Gastrocnemius medialis (tissue), 4 donors: ENCODE results near the gene MYL6B. TPM values are rescaled to one million over a fixed set of nuclear protein-coding genes. Genes with fewer than 3 reads are reported as not detected.
"Not testable (repeated sequence)": the region's sequence is repeated elsewhere in the genome, so short reads cannot be mapped to it uniquely, and the experiment has no call there.

Experiments used
- ATAC-seq, 2 donors: fragments of 150-250 bp; one replicate each; pipeline ENCODE4 v1.9.1; 2016
- DNase-seq, 2 donors: peaks; one replicate each; pipeline ENCODE4 v3.0.0-alpha.2; 2019
- H3K27ac ChIP-seq, 4 donors: fragments of 200-600 bp; sonication (generic); 1 replicate in 1 of 4; 2 replicates in 3 of 4; pipeline ENCODE4 v1.5.1; 2016 to 2018; ENCODE audit warnings: mild to moderate bottlenecking in 2 of 4, moderate library complexity in 1 of 4
- H3K27me3 ChIP-seq, 3 donors: fragments of 200-600 bp; sonication (generic) in 2 of 3; 1 replicate in 1 of 3; 2 replicates in 2 of 3; pipeline versions ENCODE4 v1.5.1 to v1.6.0; 2016 to 2019; ENCODE audit warnings: mild to moderate bottlenecking in 1 of 3, moderate library complexity in 1 of 3
- H3K36me3 ChIP-seq, 2 donors: fragments of 200-600 bp; sonication (generic) in 1 of 2; one replicate each; pipeline ENCODE4 v1.5.1; 2017 to 2018
- H3K4me1 ChIP-seq, 2 donors: fragments of 200-600 bp; sonication (generic) in 1 of 2; one replicate each; pipeline ENCODE4 v1.5.1; 2016 to 2017; ENCODE audit warnings: mild to moderate bottlenecking in 2 of 2
- H3K4me3 ChIP-seq, 4 donors: fragments of 200-600 bp; sonication (generic) in 3 of 4; 1 replicate in 1 of 4; 2 replicates in 3 of 4; pipeline ENCODE4 v1.5.1; 2016 to 2019; ENCODE audit warnings: mild to moderate bottlenecking in 2 of 4
- H3K9me3 ChIP-seq, 3 donors: fragments of 200-600 bp; sonication (generic) in 2 of 3; 1 replicate in 1 of 3; 2 replicates in 2 of 3; pipeline ENCODE4 v1.5.1; 2016 to 2019
- POLR2A ChIP-seq, 2 donors: fragments of 450-650 bp; IDR thresholded peaks; one replicate each; pipeline ENCODE4 v1.6.1; 2017; ENCODE audit warnings: antibody characterized with exemption in 2 of 2, mild to moderate bottlenecking in 2 of 2, moderate library complexity in 2 of 2
- in situ Hi-C, 4 donors: fragments of 200-750 bp; cut with MboI; loops; one replicate each; pipeline versions ENCODE4 v1.15.0 to v1.8.0; 2017; ENCODE audit warnings: low sequenced_read_pairs in 4 of 4
- intact Hi-C: fragments of 100-400 bp; cut with DNase I; formaldehyde crosslinking; loops from one replicate; pipeline ENCODE4 v1.15.1; 2023; ENCODE audit warnings: low total_unique reads
- total RNA-seq, 4 donors: library from RNA; depleted of rRNA; stranded (reverse); fragments of >200 nt; gene quantifications; one replicate each; pipeline versions ENCODE4 v1.1.0 to v1.2.3, GENCODE V29; 2016
- TF ChIP-seq, protein P1 (sequence below), 5 experiments: fragments of 450-650 bp in 3 of 5; fragments of 200-600 bp in 2 of 5; sonication (generic) in 2 of 5; IDR thresholded peaks in 4 of 5; conservative IDR thresholded peaks in 1 of 5; 1 replicate in 4 of 5; 2 replicates in 1 of 5; pipeline ENCODE4 v1.5.1; 2016 to 2019; ENCODE audit warnings: antibody characterized with exemption in 5 of 5, mild to moderate bottlenecking in 3 of 5, moderate library complexity in 3 of 5

MYL6B gene
- total RNA-seq, 4 donors from 2014 or later, result 159 to 334 (median 198) TPM

DNA sequence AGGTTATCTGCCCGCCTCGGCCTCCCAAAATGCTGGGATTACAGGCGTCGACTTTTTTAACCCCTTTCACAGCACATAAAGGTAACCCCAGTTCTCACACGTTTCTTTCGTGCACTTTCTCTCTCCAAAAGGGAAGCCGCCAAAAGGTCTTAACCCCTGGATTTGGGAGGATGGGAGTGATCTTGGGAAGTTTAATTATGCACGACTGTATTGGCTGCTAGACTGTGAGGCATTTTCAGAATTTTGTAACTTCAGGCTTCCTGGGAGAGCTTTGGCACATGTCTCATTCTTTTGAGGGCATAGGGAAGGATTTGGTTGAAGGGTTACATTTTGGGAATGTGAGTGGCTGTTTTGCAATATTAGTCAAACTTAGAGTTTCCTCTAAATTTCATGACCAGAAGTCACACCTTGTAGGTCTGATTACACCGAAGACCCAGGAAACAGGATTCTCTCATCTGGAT lies 38.3 kb downstream of the MYL6B start:
- in situ Hi-C loops (loop anchor here in 3 of 4 donors (5.0 to 25.0 kb wide), 3 partner anchors 37 to 274 kb away; partner anchors contain the start of genes SPRYD4 (in 3 of the 3) and MIP (in 1 of the 3)), intact Hi-C loops (loop anchor here (1.0 to 2.0 kb wide), 2 partner anchors 66 to 274 kb away; no protein-coding TSS in a partner anchor)
- ATAC-seq (no peak), DNase-seq (no peak)
- H3K27me3 ChIP-seq, result no peaks in the 10 kb centered on the region
- H3K4me1 ChIP-seq, result peaks cover 16 to 28% of the 10 kb centered on the region in 2 donors
- H3K9me3 ChIP-seq, result no peaks in the 10 kb centered on the region
- TF ChIP-seq, protein P1, sequence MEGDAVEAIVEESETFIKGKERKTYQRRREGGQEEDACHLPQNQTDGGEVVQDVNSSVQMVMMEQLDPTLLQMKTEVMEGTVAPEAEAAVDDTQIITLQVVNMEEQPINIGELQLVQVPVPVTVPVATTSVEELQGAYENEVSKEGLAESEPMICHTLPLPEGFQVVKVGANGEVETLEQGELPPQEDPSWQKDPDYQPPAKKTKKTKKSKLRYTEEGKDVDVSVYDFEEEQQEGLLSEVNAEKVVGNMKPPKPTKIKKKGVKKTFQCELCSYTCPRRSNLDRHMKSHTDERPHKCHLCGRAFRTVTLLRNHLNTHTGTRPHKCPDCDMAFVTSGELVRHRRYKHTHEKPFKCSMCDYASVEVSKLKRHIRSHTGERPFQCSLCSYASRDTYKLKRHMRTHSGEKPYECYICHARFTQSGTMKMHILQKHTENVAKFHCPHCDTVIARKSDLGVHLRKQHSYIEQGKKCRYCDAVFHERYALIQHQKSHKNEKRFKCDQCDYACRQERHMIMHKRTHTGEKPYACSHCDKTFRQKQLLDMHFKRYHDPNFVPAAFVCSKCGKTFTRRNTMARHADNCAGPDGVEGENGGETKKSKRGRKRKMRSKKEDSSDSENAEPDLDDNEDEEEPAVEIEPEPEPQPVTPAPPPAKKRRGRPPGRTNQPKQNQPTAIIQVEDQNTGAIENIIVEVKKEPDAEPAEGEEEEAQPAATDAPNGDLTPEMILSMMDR (IDR thresholded peaks at IDR 0.05 in 4 of 5, conservative IDR thresholded peaks at IDR 0.05 in 1 of 5), result no peak
- TF ChIP-seq POLR2A (IDR thresholded peaks at IDR 0.05), result no peak
- H3K27ac ChIP-seq, result peak overlapping the region; percentile 89 to 94 (median 94)
- H3K4me3 ChIP-seq, result peak overlapping the region; percentile 76 to 88 (median 79)
- peaks cover 0 to 4% of the 10 kb centered on the region in 2 donors for H3K36me3 ChIP-seq

DNA sequence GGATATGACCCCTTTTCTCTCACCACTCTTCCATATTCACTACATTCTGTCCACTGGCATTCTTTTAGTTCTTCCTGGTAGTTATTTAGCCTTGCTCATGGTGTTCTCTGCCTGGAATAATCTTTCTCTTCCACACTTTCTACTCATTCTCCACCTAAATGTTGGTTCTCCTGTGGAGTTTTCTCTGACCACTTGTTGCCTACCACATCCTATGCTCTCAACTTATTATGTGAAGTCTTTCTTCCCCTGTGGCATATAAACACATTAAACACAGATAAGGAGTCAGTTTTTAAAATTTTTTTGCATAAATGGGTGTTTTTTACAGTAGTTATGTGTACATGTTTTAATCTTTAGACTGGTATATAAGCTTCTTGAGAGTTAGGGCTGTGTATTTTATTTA lies 40.2 kb downstream of the MYL6B start:
- no peaks in the 10 kb centered on the region for H3K27me3 ChIP-seq
- H3K4me3 ChIP-seq, result no peak overlapping the region
- no peak overlapping the region for H3K27ac ChIP-seq
- ATAC-seq (no peak), DNase-seq (no peak)
- no peaks in the 10 kb centered on the region for H3K9me3 ChIP-seq
- H3K36me3 ChIP-seq, result no peaks in the 10 kb centered on the region
- intact Hi-C loops (no loop called here), in situ Hi-C loops (loop anchor here in 3 of 4 donors (5.0 to 25.0 kb wide), 3 partner anchors 35 to 272 kb away; partner anchors contain the start of genes SPRYD4 (in 3 of the 3) and MIP (in 1 of the 3))
- TF ChIP-seq POLR2A (IDR thresholded peaks at IDR 0.05), result no peak
- TF ChIP-seq, protein P1 (IDR thresholded peaks at IDR 0.05 in 4 of 5, conservative IDR thresholded peaks at IDR 0.05 in 1 of 5), result no peak
- H3K4me1 ChIP-seq, result peaks cover 12 to 18% of the 10 kb centered on the region in 2 donors

DNA sequence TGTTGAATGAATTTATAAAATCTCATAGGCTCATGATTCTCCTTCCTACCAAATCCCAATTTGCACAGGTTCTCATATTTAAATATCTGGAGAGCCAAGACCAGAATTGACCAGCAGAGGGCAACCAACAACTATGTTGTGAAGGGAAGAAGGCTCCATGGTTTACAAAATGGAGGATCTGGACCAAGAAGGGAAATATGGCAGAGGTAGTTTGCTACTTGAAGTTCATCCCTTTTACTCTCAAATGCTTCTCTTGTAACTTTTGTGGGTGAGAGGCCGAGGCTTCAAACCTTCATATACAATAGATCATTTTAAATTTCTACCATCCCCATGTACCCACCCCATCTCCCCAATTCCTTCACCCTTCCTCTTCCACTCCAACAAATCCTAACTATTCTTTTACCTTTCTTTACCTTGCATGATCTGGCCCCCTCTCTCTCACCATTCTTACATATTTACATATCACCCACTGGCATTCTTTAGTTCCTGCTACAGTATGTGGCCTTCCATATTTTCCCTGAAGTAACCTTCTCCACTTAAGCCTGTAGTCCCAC lies 40.7 kb downstream of the MYL6B start:
- Histone ChIP-seq H3K27ac (peak overlapping the region in 1 of 4 donors; percentile 4), H3K4me1 (peaks cover 7 to 13% of the 10 kb centered on the region in 2 donors), H3K36me3 (no peaks in the 10 kb centered on the region), H3K9me3 (no peaks in the 10 kb centered on the region), H3K4me3 (no peak overlapping the region), H3K27me3 (no peaks in the 10 kb centered on the region)
- TF ChIP-seq, protein P1 (IDR thresholded peaks at IDR 0.05 in 4 of 5, conservative IDR thresholded peaks at IDR 0.05 in 1 of 5), result peak; percentile 76 to 85 (median 77)
- no peak for TF ChIP-seq POLR2A (IDR thresholded peaks at IDR 0.05)
- peak; percentile 33 to 65 for DNase-seq
- peak; percentile 25 to 36 for ATAC-seq
- in situ Hi-C loops (loop anchor here in 3 of 4 donors (5.0 to 25.0 kb wide), 3 partner anchors 34 to 272 kb away; partner anchors contain the start of genes SPRYD4 (in 3 of the 3) and MIP (in 1 of the 3)), intact Hi-C loops (loop anchor here (1.0 kb wide), 2 partner anchors 31 to 107 kb away; partner anchors contain the start of genes CS and NABP2)

DNA sequence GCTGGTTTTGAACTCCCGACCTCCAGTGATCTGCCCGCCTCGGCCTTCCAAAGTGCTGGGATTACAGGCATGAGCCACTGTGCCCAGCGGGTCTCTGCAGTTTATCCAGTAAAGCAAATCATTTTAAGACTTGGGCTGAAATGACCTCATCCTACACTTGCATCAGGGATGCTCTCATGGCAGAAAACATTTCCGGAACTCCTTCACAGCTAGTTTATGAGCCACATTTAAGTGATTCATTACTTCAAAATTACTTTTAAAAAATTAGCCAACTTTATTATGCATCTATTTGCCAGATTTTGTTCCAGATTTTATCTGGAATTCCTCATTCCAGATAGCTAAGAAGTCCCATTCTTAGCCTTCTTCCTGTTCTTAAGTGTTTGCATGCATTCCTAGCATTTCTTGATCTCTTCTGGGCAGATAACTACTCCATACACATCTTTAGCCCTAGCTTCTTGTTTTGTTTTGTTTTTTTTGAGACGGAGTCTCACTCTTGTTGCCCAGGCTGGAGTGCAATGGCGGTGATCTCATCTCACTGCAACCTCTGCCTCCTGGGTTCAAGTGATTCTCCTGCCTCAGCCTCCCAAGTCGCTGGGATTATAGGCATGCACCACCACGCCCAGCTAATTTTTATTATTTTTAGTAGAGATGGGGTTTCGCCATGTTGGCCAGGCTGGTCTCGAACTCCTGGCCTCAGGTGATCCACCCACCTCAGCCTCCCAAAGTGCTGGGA lies 44.6 kb downstream of the MYL6B start:
- in situ Hi-C loops, result loop anchor here in 3 of 4 donors (10.0 to 25.0 kb wide), 2 partner anchors 265 to 268 kb away; partner anchors contain the start of genes SPRYD4 (in 3 of the 3) and MIP (in 1 of the 3)
- ATAC-seq, H3K4me3 ChIP-seq, intact Hi-C loops, H3K27me3 ChIP-seq, H3K27ac ChIP-seq, H3K9me3 ChIP-seq, DNase-seq, H3K4me1 ChIP-seq, H3K36me3 ChIP-seq: not testable (repeated sequence)
